GM21723 (cell line): Measurements from ENCODE around the gene HAUS8.
A peak's percentile ranks its signal among the peaks of the same experiment; 100 is the strongest.
"Not testable (repeated sequence)": the region's sequence is repeated elsewhere in the genome, so short reads cannot be mapped to it uniquely, and the experiment has no call there.

Source experiments
- ATAC-seq: cut with Tn5 transposase; IDR thresholded peaks from one replicate; pipeline ENCODE4 v1.9.1; 2021; ENCODE audit warnings: mild to moderate bottlenecking, moderate library complexity; ENCODE audit not compliant: unreplicated experiment

HAUS8 gene, protein sequence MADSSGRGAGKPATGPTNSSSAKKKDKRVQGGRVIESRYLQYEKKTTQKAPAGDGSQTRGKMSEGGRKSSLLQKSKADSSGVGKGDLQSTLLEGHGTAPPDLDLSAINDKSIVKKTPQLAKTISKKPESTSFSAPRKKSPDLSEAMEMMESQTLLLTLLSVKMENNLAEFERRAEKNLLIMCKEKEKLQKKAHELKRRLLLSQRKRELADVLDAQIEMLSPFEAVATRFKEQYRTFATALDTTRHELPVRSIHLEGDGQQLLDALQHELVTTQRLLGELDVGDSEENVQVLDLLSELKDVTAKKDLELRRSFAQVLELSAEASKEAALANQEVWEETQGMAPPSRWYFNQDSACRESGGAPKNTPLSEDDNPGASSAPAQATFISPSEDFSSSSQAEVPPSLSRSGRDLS

DNA sequence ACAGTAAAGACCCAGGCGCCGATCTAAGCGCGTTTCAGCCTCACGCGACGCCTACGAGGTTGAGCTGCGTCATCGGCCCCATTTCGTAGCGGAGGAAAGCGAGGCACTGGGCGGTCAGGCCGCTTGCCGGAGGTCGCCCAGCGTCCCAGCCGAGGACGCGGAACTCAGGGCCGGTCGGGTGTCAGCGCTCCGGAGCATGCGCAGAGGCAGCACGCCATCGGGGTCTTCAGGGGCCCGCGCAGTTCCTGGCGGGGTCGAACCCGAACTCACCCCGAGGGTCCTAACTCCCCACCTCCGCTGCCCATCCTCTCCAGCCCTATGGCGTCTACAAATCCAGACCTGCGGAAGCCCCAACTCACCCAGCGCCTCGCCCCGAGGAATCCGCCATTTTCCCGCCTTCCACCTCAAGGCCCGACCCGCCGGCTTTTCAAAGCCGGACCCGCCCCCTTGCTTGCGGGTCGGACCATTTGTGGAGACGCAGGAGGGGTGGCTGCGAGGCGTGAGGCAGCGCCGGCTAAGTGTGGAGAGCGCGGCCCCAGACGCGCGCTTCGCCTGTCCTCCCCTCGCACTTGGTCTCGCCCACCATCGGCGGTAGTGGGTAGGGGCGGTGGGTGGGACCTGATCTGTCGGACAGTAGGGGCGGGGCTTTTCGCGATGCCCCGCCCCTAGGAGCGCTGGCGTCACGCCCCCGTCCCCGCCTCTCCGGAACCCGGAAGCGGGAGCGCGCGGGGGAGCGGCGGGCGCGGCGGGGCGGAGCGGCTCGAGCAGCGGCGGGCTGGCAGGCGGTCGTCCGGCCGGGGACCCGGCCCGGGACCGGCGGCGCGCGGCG lies at the start of gene HAUS8, which contains the start of gene MYO9B:
TSS of gene HAUS8 (minus strand) at position 418 of the 829 bp plus-strand sequence. CDS start at position 388, 30 bp downstream.
TSS of gene MYO9B (plus strand) at position 743 of the 829 bp plus-strand sequence. CDS start 25,941 bp downstream, outside the sequence.
- ATAC-seq = peak; percentile 72

DNA sequence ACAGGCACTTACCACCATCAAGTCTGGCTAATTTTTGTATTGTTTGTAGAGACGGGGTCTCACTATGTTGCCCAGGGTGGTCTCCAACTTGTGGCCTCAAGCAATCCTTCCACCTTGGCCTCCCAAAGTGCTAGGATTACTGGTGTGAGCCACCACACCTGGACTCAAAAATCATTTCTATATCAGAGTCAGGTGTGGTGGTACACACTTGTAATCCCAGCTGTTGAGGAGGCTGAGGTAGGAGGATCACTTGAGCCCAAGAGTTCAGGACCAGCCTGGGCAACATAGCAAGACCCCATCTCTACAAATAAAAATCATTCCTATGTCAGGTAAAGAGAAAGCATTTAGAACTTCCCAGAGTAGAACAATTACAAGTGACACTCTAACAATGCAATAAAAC lies 48.8 kb upstream of the HAUS8 start:
- no peak for ATAC-seq

DNA sequence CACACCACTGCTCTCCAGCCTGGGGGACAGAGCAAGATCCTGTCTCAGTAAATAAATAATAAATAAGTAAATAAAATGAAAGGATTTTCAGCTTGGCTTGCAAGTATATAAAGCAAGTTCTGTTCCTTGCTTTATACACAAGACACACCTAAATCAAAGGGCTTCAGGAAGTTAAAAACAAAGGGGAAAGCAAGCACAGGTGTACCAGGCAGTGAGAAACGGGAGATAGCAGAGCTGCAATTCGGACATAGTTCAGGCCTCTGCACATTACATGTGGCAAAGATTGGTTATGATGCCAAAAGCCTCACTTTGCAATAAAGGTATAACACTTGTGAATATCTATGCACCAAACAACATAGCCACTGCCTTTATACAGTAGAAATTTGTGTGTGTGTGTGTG lies 47.8 kb upstream of the HAUS8 start:
- no peak for ATAC-seq

DNA sequence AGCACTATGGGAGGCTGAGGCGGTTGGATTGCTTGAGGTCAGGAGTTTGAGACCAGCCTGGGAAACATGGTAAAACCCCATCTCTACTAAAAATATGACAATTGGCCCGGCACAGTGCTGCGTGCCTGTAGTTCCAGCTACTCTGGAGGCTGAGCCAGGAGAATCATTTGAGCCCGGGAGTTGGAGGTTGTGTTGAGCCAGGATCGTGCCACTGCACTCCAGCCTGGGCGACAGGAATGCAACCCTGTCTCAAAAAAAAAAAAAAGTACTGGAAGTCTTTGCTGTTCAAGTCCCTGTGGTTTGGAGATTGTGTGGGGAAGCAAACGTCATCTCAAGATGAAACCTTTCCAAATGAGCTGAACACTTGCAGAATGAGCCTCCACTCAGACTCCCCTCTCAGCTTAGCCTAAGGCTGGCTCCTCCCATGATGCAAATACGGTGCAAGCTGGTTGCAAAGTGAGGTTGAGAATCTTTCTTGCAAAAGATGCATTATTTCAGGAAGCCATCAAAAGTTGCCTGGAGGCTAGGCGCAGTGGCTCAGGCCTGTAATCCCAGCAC lies 46.6 kb upstream of the HAUS8 start:
- no peak for ATAC-seq

DNA sequence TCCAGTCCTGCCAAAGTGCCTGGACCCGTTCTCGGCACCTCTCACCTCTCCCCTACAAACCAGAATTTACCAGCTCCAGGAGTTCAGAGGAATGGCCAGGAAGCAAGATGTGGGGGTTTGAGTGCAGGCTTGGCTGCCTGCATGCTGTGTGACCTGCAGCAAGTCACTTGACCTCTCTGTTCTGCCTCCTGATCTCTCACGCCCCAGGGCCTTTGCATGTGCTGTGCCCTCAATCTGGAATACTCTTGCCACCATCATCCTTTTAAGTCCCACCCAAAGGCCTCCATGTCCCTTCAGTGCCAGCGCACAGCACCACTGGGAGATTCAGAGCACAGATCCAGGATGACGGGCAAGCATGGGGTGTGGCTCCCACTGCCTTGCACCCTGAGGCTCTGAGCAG lies 43.7 kb upstream of the HAUS8 start:
- no peak for ATAC-seq

DNA sequence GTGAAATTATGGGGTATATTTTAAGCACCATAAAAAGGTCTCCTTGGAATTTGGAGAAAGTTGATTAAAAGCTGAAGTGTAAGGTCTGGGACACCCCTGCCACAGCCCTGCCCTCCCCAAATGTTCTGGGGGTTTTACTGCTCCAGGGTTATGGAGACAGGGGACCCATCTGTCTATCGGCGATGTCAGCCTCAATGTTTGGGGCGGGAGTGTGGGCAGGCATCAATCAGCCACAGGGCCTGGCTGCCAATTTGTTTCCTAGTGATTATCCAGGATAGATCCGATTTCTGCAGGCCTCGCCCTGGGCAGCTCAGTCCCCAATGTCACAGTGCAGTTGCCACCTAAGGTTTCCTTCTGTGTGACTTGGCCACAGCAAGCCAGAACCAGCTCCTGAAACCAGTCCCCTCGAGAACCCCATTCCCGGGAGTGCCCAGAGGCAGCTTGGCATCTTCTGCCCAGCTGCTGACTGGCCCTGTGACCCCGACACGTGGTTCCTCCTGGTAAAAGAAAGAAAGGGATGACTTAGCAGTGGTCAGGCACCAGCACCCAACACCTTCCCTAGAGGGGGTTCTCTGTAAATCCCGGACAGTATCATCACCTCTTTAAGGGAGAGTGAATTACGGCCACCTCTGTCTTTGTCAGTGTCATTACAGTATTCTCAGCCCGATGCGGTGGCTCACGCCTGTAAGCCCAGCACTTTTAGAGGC lies 41.9 kb upstream of the HAUS8 start:
- ATAC-seq = no peak

DNA sequence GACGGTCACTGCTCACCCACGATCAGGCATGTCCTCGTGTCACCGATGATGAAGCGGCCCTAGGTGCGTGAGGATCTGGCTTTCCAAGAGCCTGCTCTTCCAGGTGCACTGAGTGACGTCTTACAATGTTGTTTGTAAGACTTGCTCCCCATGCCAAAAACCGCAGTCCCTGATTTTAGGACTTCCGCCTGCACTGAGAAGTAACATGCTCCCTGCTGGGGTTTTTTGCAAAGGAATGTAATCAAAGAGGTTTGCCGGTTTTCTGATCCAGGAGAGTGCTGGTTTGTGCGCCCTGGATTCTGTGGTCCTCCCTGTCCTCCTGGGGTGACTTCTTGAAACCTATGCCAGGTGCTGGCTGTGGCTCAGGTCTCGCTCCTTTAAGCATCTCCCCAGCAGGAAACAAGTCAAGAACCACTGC lies 39.2 kb upstream of the HAUS8 start:
- no peak for ATAC-seq

DNA sequence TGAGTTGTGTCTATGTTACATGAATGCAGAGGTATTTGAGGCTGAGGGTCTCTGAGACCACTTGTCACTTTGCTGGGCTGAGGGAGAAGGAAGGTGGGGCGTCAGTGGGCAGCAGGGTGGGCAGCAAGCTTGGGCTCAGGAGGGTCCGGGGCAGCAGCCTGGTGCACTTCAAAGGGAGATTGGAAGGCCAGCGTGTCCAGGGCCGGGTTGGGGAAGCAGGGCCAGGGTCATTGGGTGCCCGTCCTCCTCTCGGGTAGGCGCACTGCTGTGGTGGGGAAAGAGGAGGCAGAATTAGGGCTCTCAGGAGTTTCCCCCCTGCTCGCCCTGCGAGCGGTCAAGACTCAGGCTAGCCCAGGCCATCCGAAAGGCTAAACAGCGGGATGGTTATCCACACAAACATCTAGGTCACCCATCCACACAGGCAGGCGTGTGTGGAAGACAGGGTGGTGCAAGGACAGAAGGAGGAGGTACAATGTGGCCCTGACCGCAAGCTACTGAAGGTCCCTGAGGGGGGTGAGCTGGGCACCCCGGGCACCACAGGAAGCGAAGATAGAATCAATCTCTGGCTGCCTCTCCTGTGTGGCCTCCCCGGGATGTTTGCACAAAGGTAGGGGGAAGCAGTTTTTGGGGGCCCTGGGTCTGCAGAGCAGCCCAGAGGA lies 38.0 kb upstream of the HAUS8 start:
- ATAC-seq = no peak

DNA sequence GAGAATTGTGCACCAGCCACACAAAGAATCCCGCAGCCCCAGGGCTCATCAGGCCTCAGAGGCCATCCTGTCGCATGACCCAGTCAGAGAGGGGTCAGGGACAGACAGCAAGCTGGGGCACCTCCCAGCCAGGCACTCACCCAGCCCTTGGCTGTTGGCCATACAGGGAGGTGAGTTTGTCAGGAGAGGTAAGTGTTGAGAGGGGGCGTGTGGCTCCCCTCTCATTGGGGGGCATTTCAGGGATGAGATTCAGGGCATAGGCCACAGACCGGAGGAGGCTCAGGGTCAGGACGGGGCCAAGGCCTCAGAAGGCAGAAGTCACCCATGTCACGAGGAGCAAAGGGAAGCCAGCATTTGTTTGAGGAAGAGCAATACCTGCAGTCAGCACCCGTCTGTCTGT lies 37.4 kb upstream of the HAUS8 start:
- no peak for ATAC-seq

DNA sequence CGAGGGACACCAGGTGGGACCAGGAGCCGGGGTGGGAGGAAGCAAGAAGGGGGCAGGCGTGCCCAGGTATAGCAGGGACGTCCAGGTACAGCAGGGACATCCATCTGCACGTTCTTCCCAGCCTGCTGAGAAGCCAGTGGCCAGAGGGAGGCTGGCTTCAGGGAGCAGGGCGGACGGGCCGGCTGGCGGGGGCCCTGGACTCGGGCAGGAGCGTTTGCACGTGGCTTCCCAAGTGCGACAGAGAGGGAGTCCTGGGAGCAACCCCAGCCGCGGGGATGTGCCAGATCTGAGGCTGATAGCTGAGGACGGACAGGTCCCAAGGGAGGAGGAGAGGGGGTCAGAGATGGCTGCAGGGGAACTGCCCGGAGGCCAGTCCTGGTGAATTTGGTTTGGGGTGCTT lies 37.0 kb upstream of the HAUS8 start:
- ATAC-seq = no peak

DNA sequence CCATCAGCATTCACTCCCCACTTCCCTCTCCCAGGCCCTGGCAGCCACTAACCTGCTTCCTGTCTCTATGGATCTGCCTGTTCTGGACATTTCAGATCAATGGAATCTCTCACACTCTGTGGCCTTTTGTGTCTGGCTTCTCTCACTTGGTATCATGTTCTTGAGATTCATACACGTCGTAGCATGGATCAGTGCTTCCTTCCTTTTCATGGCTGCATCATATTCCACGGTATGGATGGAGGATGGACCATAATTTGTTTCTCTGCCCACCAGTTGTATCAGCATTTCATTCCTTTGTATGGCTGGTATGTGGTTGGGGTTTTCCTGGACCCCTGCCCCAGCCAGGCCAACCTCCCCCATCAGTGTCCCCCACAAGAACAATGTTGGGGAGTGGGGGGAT lies 36.5 kb upstream of the HAUS8 start:
- no peak for ATAC-seq

DNA sequence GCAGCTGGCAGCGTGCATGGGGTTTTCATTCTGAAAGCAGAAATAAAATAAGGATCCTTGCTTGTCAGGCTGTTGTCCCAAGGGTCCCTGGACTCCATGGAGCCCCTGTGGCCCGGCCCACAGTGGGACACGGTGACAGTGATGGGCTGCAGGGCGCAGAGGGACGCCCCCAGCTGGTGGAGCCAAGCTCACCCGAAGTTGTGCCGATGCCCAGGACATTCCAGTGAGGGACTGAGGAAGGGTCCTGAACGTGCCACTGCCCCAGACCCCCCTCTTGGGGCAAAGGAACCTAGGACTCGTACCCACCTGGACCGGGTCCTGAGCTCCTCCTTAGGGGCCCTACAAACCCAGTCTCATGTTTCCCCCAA lies 35.3 kb upstream of the HAUS8 start:
- ATAC-seq = no peak

DNA sequence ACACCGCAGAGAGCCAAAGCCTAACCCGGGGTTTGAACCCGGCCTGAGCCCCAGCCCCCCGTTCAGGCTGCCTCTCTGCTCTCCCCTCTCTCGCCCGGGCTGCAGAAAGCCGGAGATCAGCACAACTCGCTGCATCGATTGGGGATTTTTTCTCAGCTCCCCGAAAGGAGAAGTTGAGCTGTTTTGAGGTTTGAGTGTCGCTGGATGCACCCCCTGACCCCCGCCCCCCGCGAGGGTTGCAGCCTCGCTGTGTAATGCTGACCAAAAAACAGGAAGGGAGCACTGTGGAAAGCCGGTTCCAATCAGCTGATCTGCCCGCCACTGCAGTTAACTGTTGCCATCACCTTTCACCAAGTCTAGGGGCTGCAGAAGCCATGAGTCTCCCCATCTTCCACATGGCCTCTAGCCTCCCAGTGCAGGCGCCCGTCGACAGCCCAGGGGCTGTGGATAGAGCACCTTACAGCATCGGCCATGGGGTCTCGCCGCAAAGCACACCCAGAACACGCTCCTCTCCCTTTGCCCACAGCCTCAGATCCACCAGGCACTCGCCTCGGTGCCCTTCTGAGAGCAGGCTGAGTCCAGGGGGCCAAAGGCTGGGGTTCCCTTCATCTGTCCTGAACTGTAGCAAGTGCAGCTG lies 34.8 kb upstream of the HAUS8 start:
- ATAC-seq = peak; percentile 44

DNA sequence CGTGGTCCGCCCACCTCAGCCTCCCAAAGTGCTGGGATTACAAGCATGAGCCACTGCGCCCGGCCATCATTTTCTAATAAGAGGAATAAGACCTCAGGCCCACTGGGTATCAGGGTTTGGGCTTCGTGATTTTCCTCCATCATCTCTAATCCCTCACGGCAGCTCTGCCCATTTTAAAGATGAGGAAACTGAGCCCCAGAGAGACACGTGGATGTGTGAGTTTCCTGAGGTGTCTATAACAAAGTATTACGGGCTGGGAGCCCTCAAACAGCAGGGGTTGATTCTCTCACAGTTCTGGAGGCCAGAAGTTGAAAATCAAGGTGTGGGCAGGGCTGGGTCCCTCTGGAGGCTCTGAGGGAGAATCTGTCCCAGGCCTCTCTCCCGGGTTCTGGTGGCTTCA lies 34.0 kb upstream of the HAUS8 start:
- ATAC-seq = no peak

DNA sequence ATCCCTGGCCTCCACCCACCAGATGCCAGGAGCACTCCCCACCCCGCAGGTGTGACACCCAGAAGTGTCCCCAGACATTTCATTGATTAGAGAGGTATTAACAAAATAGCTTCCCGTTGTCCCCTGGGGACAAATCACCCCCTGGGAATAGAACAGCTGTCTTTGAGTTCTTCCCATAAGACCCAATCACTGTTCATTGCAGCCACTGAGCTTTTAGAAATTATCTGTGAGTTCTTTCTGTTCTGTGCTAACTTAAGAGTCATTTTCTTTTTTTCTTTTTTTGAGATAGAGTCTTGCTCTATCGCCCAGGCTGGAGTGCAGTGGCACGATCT lies 33.2 kb upstream of the HAUS8 start:
- ATAC-seq = no peak

DNA sequence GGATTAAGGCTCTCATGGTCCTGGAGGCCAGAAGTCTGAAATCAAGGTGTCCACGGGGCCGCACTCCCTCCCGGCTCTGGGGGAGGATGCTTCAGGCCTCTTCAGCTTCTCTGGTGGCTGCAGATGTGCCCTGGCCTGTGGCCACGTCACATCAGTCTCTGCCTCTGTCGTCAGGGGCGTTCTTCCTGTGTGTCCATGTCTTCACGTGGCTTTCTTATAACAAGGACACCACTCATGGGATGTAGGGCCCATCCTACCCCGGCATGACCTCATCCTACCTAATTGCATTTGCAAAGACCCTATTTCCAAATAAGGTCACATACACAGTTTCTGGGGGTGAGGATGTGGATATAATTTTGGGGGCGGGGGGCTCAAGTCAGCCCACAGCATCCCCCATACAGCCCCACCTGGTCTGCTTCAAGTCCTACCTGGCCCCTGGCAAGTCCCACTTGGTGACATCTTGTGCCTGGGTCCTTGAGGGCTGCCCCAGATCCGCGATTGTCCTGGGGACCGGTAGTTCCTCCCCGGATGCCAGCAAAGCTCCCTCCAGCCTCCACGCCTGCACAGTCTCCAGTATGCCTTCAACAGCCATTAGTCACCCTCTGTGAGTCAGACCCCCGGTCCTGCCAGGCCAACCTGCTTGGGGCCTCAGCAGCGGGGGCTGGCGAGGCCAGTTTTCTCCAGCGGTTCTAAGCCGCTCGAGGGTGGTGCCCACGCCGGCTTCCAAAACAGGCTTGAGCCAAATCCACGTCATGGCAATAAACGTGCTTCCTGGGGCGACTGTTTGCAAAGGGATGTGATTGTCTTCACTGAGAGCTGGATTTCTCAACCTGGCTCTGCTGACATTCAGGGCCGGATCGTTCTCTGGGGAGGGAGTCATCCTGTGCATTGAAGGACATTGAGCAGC lies 32.5 kb upstream of the HAUS8 start:
- ATAC-seq = no peak

DNA sequence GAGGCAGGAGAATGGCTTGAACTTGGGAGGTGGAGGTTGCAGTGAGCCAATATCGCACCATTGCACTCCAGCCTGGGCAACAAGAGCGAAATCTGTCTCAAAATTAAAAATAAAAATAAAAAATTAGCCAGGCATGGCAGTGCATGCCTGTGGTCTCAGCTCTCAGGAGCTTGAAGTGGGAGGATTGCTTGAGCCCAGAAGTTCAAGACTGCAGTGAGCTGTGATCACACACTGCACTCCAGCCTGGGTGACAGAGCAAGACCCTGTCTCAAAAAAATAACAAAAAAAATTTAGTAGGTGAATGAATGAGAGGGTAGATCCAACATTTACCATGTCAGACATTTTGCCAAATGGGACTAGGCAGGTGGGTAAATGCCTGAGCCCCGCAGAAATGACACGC lies 31.7 kb upstream of the HAUS8 start:
- ATAC-seq = not testable (repeated sequence)

DNA sequence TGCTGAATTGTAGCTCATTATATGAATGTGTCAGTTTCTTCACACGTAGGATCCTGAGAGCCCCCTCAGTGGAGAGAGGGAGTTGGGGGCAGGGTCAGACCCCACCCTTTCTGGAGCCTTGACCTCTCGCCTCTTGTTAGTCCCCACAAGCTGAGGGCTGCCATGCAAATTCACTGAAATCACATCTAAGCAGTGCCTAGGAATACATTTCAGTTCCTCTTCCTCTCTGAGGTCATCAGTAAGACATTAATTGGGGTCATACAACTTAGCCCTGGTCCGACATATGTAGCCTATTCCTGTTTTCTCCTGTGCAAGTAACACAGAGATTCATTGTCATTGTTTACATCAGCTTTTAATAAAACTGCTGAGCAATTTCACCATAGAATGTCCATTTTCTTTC lies 30.3 kb upstream of the HAUS8 start:
- ATAC-seq = no peak

DNA sequence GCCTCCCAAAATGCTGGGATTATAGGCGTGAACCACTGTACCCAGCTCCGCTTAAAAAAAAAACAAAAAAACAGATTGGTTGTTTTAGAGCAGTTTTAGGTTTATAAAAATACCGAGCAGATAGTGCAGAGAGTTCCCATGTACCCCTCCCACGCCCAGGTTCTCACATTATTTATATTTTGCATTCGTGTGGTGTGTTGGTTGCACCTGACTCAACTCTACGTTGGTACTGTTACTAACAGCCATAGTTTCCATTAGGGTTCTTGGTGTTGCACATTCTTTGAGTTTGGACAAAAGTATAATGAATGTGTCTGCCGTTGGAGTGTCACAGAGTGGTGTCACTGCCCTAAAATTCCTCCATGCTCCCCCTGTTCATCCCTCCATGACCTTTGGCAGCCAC lies 29.4 kb upstream of the HAUS8 start:
- no peak for ATAC-seq
